Body of pancreas (tissue), 4 donors: Measurements from ENCODE around the gene SEMA3D. TPM values are rescaled to one million over a fixed set of nuclear protein-coding genes. Genes with fewer than 3 reads are reported as not detected.

Experiments
- ATAC-seq: fragments of 150-250 bp; one replicate; pipeline ENCODE4 v1.9.1; 2016
- DNase-seq, 4 donors: peaks; one replicate each; pipeline ENCODE4 v3.0.0-alpha.2; 2019
- H3K27ac ChIP-seq, 4 donors: fragments of 200-600 bp; sonication (generic); 1 replicate in 3 of 4; 2 replicates in 1 of 4; pipeline versions ENCODE4 v1.5.1 to v1.6.1; 2016 to 2019; ENCODE audit warnings: mild to moderate bottlenecking in 1 of 4, mixed read lengths in 1 of 4, moderate library complexity in 1 of 4
- H3K27me3 ChIP-seq, 2 donors: fragments of 200-600 bp; sonication (generic); one replicate each; pipeline ENCODE4 v1.6.0; 2016; ENCODE audit warnings: mild to moderate bottlenecking in 1 of 2
- H3K36me3 ChIP-seq, 2 donors: fragments of 200-600 bp; sonication (generic); replicated peaks in 1 of 2; 2 replicates each; pipeline ENCODE4 v1.5.1; 2016; ENCODE audit warnings: low read depth in 2 of 2; ENCODE audit not compliant: insufficient read depth in 1 of 2
- H3K4me1 ChIP-seq: fragments of 200-600 bp; sonication (generic); one replicate; pipeline ENCODE4 v1.6.0; 2016
- H3K4me3 ChIP-seq, 2 donors: fragments of 200-600 bp; sonication (generic); 1 replicate in 1 of 2; 2 replicates in 1 of 2; pipeline ENCODE4 v1.5.1; 2016 to 2019
- H3K9me3 ChIP-seq, 3 donors: fragments of 200-600 bp; sonication (generic); 1 replicate in 2 of 3; 2 replicates in 1 of 3; pipeline ENCODE4 v1.5.1; 2016
- POLR2A ChIP-seq, 3 donors: fragments of 450-650 bp; IDR thresholded peaks; one replicate each; pipeline ENCODE4 v1.6.1; 2016; ENCODE audit warnings: antibody characterized with exemption in 3 of 3, mild to moderate bottlenecking in 2 of 3
- WGBS, 2 donors: methylation state at CpG; one replicate each; pipeline ENCODE4 v1.1.5; 2017; 5-methylcytosine and 5-hydroxymethylcytosine counted together
- intact Hi-C: fragments of 100-400 bp; cut with DNase I; formaldehyde crosslinking; loops from one replicate; pipeline ENCODE4 v1.15.1; 2023
- total RNA-seq, 2 donors: library from RNA; depleted of rRNA; stranded (reverse); fragments of >200 nt; gene quantifications; one replicate each; pipeline ENCODE4 v1.1.0, GENCODE V29; 2016
- TF ChIP-seq, protein P1 (sequence below), 7 experiments: fragments of 450-650 bp in 4 of 7; fragments of 200-600 bp in 3 of 7; sonication (generic) in 3 of 7; IDR thresholded peaks; one replicate each; pipeline ENCODE4 v1.5.1; 2016 to 2019; ENCODE audit warnings: antibody characterized with exemption in 7 of 7

Gene SEMA3D
- total RNA-seq, 2 donors from 2014 or later = 0.66 to 1.3 TPM

DNA sequence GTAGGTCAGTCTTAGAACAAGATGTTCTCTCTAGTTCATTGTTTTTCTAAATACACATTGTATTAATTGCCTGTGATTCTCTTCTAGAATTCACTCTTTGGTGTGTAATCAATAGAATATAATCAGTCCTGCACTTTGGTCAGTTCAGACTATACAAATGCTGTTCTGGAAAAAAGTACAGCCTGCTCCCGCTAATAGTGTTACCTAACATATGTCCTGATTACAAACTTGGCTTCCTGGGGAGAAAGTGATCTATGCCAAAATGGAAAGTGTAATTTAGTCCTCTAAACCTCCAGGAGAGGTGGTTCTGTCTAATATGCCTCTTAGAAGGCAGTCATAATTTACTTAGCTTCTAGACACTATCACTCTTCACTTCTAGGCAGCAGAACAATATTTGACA is 215.5 kb downstream of the SEMA3D start:
- WGBS, 2 donors = 24 to 38% methylated on average over 1 of the region's 1 CpG
- DNase-seq = no peak
- H3K27me3 ChIP-seq = no peaks in the 10 kb centered on the region
- peaks cover 3% of the 10 kb centered on the region for H3K4me1 ChIP-seq
- no peak for TF ChIP-seq POLR2A (IDR thresholded peaks at IDR 0.05)
- TF ChIP-seq, protein P1, sequence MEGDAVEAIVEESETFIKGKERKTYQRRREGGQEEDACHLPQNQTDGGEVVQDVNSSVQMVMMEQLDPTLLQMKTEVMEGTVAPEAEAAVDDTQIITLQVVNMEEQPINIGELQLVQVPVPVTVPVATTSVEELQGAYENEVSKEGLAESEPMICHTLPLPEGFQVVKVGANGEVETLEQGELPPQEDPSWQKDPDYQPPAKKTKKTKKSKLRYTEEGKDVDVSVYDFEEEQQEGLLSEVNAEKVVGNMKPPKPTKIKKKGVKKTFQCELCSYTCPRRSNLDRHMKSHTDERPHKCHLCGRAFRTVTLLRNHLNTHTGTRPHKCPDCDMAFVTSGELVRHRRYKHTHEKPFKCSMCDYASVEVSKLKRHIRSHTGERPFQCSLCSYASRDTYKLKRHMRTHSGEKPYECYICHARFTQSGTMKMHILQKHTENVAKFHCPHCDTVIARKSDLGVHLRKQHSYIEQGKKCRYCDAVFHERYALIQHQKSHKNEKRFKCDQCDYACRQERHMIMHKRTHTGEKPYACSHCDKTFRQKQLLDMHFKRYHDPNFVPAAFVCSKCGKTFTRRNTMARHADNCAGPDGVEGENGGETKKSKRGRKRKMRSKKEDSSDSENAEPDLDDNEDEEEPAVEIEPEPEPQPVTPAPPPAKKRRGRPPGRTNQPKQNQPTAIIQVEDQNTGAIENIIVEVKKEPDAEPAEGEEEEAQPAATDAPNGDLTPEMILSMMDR (IDR thresholded peaks at IDR 0.05) = no peak
- no peaks in the 10 kb centered on the region for H3K36me3 ChIP-seq
- H3K9me3 ChIP-seq = no peaks in the 10 kb centered on the region
- intact Hi-C loops = no loop called here
- H3K27ac ChIP-seq = no peak overlapping the region
- ATAC-seq = peak; percentile 59
- no peak overlapping the region for H3K4me3 ChIP-seq

DNA sequence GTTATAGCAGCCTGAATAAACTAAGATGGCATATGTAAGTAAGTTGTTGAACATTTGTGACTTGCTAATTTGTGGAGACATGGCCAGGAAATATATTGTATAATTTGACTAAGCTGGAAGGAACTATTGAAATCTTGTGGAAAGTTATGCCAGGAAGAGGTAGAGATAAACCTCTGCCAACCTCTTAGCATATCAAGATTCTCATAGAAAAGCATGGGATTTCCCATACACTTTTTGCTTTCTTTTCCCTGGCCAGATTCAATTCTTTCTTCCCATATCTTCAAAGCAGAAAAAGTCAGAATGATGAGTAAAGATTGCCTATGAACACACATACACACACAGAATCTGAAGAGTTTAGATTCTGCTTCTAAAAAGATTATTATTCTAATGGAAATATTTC is 216.2 kb downstream of the SEMA3D start:
- Histone ChIP-seq H3K4me1 (peaks cover 3% of the 10 kb centered on the region), H3K9me3 (no peaks in the 10 kb centered on the region), H3K27me3 (no peaks in the 10 kb centered on the region), H3K36me3 (no peaks in the 10 kb centered on the region), H3K4me3 (no peak overlapping the region), H3K27ac (no peak overlapping the region)
- DNase-seq = no peak
- intact Hi-C loops = no loop called here
- no peak for ATAC-seq
- TF ChIP-seq, protein P1 (IDR thresholded peaks at IDR 0.05) = no peak
- no peak for TF ChIP-seq POLR2A (IDR thresholded peaks at IDR 0.05)

DNA sequence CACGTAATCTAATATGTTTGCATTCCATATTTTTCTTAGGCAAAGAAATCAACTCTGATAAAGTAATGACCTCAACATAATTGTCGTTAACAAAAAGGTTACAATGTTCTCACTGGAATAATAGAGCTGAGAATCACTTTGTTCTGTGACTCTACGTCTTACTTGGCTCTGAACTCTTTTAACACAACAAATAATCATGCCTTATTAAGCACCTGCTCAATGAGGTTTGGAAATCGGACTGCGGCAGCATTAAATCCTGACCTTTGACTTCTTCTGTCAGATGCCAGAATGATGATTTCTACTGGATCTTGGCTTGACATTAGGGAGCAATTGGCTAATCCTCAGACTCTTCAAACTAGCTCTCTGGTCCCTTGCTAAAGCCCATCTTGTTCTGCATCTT is 233.6 kb downstream of the SEMA3D start:
- intact Hi-C loops = no loop called here
- 12 to 17% methylated on average over 5 of the region's 5 CpGs for WGBS, 2 donors
- ATAC-seq = no peak

DNA sequence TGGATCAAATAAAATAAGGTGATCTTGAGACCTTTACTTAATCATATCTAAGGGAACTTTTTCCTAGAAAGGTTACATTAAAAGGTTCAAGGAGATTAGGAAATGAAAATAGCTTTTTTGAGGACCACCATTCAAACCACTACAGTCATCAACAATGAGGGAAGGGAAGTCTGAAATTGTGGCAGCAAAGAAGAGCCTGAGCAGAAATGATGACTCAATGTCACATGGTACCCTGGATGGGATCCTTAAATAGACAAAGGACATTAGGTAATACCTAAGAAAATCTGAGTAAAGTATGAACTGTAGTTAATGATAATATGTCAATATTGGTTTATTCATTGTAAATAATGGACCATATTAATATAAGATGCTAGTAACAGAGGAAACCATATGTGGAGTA is 236.0 kb downstream of the SEMA3D start:
- ATAC-seq = no peak
- H3K4me1 ChIP-seq = no peaks in the 10 kb centered on the region
- no peaks in the 10 kb centered on the region for H3K36me3 ChIP-seq
- H3K4me3 ChIP-seq = no peak overlapping the region
- H3K9me3 ChIP-seq = no peaks in the 10 kb centered on the region
- intact Hi-C loops = no loop called here
- DNase-seq = no peak
- no peak overlapping the region for H3K27ac ChIP-seq
- no peaks in the 10 kb centered on the region for H3K27me3 ChIP-seq
- TF ChIP-seq, protein P1 (IDR thresholded peaks at IDR 0.05) = no peak
- no peak for TF ChIP-seq POLR2A (IDR thresholded peaks at IDR 0.05)

More for the DNA sequence above, 233.6 kb downstream of the SEMA3D start:
- H3K27me3 ChIP-seq = no peaks in the 10 kb centered on the region
- H3K36me3 ChIP-seq = no peaks in the 10 kb centered on the region
- TF ChIP-seq, protein P1 (IDR thresholded peaks at IDR 0.05) = no peak
- TF ChIP-seq POLR2A (IDR thresholded peaks at IDR 0.05) = no peak
- no peaks in the 10 kb centered on the region for H3K4me1 ChIP-seq
- H3K4me3 ChIP-seq = no peak overlapping the region
- H3K9me3 ChIP-seq = no peaks in the 10 kb centered on the region
- no peak for DNase-seq
- H3K27ac ChIP-seq = no peak overlapping the region

DNA sequence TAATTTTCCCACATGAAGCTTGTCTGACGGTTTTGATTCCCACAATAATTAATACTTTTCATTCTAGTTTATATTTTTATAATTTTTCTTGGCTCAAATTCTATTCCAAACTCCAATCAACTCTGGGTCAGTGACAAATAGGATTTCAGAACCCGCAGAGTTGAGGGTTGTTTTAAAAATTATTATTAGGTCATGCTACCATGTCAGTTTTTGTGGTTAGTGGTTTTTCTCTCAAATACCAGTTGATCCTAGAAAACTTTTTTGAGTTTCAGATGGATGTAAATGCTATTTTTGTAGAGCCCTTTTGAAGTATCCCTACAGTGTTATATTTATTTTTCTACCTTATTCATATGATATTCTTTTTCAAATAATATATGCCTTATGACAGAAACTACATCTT is 237.4 kb downstream of the SEMA3D start:
- DNase-seq = no peak
- H3K36me3 ChIP-seq = no peaks in the 10 kb centered on the region
- intact Hi-C loops = no loop called here

More for the DNA sequence above, 237.4 kb downstream of the SEMA3D start:
- no peaks in the 10 kb centered on the region for H3K9me3 ChIP-seq
- H3K27ac ChIP-seq = no peak overlapping the region
- H3K27me3 ChIP-seq = no peaks in the 10 kb centered on the region
- WGBS, 2 donors = 64 to 65% methylated on average over 2 of the region's 2 CpGs
- H3K4me3 ChIP-seq = no peak overlapping the region
- ATAC-seq = no peak
- TF ChIP-seq, protein P1 (IDR thresholded peaks at IDR 0.05) = no peak
- no peak for TF ChIP-seq POLR2A (IDR thresholded peaks at IDR 0.05)
- H3K4me1 ChIP-seq = no peaks in the 10 kb centered on the region
